ENCODE data around the gene NT5DC1. TPM values are rescaled to one million over a fixed set of nuclear protein-coding genes. Genes with fewer than 3 reads are reported as not detected.
A peak's percentile ranks its signal among the peaks of the same experiment; 100 is the strongest.
"Not testable (repeated sequence)": the region's sequence is repeated elsewhere in the genome, so short reads cannot be mapped to it uniquely, and the experiment has no call there.

Gene NT5DC1
- total RNA-seq, 1 donor: 7.8 TPM

GRCh38 chr6:116087437-116088027 lies 13.1 kb upstream of the NT5DC1 start:
- no peak overlapping the region for H3K4me3 ChIP-seq (ENCODE audit: low read depth, low read length)
- TF ChIP-seq CTCF (IDR thresholded peaks at IDR 0.05; ENCODE audit: insufficient read depth, low read depth, low read length): no peak
- DNase-seq (ENCODE audit: low read depth): peak; percentile 69

DNA sequence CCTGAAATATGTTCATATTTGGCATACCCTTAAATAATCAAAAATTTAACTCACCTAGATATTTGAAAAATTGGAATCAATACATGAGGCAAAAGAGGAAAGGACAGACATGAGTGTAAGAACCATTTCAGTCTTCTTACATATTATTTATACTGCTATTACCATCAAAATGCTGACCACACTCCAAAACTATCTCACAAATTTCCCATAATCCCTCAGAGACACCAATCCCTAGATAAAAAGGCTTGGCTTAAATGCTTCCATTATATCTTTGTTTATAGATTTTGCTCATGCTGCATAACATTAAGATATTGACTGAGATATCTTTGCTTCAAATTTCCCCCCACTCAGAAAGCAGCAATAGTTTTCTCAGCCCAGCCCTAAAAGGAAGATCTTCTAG lies 11.7 kb upstream of the NT5DC1 start:
- no peak for TF ChIP-seq CTCF (IDR thresholded peaks at IDR 0.05; ENCODE audit: insufficient read depth, low read depth, low read length)
- no peak overlapping the region for H3K4me3 ChIP-seq (ENCODE audit: low read depth, low read length)
- DNase-seq (ENCODE audit: low read depth): no peak

DNA sequence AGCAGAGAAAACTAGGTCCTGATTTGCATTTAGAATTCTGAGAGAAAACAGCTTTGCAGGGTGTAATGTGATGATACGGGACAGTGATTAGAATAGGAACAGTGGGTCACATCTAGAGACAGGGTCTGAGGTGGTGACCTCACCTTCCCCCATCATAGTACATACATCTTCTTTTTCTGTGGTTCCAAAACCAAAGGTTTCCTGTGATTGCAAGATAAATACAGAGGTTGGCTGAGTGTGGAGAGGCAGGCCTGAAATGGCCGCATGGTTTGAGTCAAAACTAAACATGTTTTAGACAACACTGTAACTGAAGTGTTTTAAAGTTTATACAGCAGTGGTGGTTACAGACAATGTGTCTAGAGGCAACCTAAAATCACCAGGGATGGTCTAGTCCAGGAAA lies 10.4 kb upstream of the NT5DC1 start:
- H3K4me3 ChIP-seq (ENCODE audit: low read depth, low read length): no peak overlapping the region
- DNase-seq (ENCODE audit: low read depth): no peak
- TF ChIP-seq CTCF (IDR thresholded peaks at IDR 0.05; ENCODE audit: insufficient read depth, low read depth, low read length): no peak

DNA sequence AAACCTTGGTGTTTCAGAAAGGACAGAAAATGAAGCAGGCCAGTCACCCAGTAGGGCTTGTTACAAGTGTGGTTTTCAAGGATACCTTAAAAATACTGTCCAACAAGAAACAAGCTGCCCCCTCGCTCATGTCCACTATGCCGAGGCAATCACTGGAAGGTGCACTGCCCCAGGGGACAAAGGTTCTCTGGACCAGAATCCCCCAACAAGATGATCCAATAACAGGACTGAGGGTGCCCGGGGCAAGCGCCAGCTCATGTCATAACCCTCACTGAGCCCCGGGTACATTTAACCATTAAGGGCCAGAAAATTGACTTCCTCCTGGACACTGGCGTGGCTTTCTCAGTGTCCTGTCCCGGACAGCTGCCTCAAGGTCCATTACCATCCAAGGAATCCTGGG lies 6.6 kb upstream of the NT5DC1 start:
- no peak overlapping the region for H3K4me3 ChIP-seq (ENCODE audit: low read depth, low read length)
- no peak for DNase-seq (ENCODE audit: low read depth)

DNA sequence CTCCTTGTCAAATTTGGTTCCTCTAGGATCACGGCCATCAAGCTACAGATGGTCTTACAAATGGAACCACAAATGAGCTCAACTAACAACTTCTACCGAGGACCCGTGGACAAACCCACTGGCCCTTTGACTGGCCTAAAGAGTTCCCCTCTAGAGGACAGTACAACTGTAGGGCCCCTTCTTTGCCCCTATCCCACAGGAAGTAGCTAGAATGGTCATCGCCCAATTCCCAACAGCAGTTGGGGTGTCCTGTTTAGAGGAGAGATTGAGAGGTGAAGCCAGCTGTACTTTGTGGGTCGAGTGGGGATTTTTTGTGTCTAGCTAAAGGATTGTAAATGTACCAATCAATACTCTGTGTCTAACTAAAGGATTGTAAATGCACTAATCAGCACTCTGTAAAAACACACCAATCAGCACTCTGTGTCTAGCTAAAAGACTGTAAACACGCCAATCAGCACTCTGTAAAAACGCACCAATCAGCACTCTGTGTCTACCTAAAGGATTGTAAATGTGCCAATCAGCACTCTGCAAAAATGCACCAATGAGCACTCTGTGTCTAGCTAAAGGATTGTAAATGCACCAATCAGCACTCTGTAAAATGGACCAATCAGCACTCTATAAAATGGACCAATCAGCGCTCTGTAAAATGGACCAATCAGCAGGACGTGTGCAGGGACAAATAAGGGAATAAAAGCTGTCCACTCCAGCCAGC lies 4.4 kb upstream of the NT5DC1 start:
- not testable (repeated sequence) for H3K4me3 ChIP-seq (ENCODE audit: low read depth, low read length); DNase-seq (ENCODE audit: low read depth)

More for the DNA sequence above, 6.6 kb upstream of the NT5DC1 start:
- TF ChIP-seq CTCF (IDR thresholded peaks at IDR 0.05; ENCODE audit: insufficient read depth, low read depth, low read length): no peak

DNA sequence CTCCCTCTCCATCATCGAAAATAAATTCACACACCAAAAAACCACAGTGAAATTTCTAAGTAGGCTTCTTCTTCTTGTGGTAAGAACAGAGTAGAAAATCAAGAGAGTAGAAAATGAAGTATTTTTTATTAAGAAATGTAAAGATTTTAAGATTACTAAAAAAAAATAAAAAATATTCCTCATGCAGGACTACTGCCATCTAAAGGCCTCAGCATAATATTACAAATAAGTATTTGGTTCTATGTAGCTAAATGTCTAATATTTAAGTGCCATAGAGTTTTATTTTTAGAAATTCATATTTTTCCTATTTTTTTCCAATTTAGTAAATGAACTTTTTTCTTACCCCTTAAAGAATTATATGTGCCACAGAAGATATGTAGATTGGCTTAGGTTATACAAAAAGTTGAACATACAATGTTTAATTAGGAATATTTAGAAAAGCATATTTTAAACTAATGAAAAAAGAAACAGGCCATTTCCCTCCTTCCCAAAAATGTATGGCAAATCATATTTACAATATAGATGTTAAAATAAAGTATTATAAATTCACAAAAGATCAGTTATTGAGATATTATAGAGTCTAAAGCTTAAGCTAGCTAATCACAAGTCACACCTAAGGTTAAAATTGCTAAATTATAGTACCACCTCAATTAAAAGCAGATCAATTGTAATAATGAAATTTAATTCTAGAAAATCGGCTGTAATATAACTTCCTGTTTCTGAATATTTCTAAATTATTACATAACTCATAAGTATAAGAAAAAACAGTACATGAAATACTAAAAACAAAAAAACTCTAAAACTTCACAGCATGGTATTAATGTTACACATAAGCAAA lies 3.5 kb upstream of the NT5DC1 start:
- no peak overlapping the region for H3K4me3 ChIP-seq (ENCODE audit: low read depth, low read length)
- DNase-seq (ENCODE audit: low read depth): no peak
- TF ChIP-seq CTCF (IDR thresholded peaks at IDR 0.05; ENCODE audit: insufficient read depth, low read depth, low read length): peak; percentile 48

DNA sequence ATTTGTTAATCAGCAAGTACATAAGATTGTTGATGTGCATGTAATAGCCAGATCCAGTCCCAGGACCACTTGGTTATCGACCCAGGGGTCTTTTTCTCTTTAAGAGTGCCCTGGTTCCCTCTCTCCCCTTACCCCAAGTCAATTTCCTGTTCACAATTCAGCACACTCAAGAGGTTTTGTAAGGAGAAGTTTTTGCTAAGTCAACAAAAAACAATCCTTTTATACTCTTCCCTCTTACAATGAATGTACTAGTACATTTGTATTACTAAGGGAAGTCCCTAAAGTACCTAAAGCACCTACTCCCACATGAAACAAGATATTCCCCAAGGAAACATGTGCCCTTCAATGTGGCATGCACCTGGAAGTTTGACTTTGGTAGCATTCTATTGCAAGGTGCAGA lies 1.6 kb upstream of the NT5DC1 start:
- no peak for DNase-seq (ENCODE audit: low read depth)
- no peak overlapping the region for H3K4me3 ChIP-seq (ENCODE audit: low read depth, low read length)
- TF ChIP-seq CTCF (IDR thresholded peaks at IDR 0.05; ENCODE audit: insufficient read depth, low read depth, low read length): no peak
